GM23338 (cell line): ENCODE data around the gene MRPS22. TPM values are rescaled to one million over a fixed set of nuclear protein-coding genes. Genes with fewer than 3 reads are reported as not detected.

Experiments
- ATAC-seq: fragments of 200-7000 bp; cut with Tn5 transposase; 3 replicates; pipeline ENCODE4 v1.9.1; 2020
- DNase-seq: peaks from one replicate; pipeline ENCODE4 v3.0.0-alpha.2; 2015; ENCODE audit warnings: low spot score
- H2AFZ ChIP-seq: fragments of 200-600 bp; sonication (generic); 2 replicates; pipeline ENCODE4 v1.8.0; 2016; ENCODE audit warnings: antibody characterized with exemption, mild to moderate bottlenecking, moderate library complexity
- H3F3A ChIP-seq: fragments of 200-600 bp; sonication (generic); replicated peaks from 2 replicates; pipeline ENCODE4 v1.8.0; 2017; ENCODE audit warnings: antibody characterized with exemption, mixed run types, low read depth
- H3K27ac ChIP-seq: fragments of 200-600 bp; sonication (generic); 2 replicates; pipeline ENCODE4 v1.6.1; 2016; ENCODE audit warnings: low read depth
- H3K27me3 ChIP-seq: fragments of 200-600 bp; sonication (generic); 2 replicates; pipeline ENCODE4 v1.8.0; 2016; ENCODE audit warnings: mild to moderate bottlenecking, mixed run types, moderate library complexity; ENCODE audit not compliant: insufficient read depth
- H3K36me3 ChIP-seq: fragments of 200-600 bp; sonication (generic); 2 replicates; pipeline ENCODE4 v1.8.0; 2016; ENCODE audit warnings: mild to moderate bottlenecking; ENCODE audit not compliant: insufficient read depth
- H3K4me1 ChIP-seq: fragments of 200-600 bp; sonication (generic); 2 replicates; pipeline ENCODE4 v1.8.0; 2016; ENCODE audit warnings: mild to moderate bottlenecking, moderate library complexity; ENCODE audit not compliant: insufficient read depth
- H3K4me2 ChIP-seq: fragments of 200-600 bp; sonication (generic); 2 replicates; pipeline ENCODE4 v1.7.1; 2017; ENCODE audit warnings: mixed run types
- H3K4me3 ChIP-seq: fragments of 200-600 bp; sonication (generic); 2 replicates; pipeline ENCODE4 v1.6.1; 2016; ENCODE audit warnings: mixed run types
- H3K79me2 ChIP-seq: fragments of 200-600 bp; sonication (generic); replicated peaks from 2 replicates; pipeline ENCODE4 v1.8.0; 2017; ENCODE audit warnings: mild to moderate bottlenecking; ENCODE audit not compliant: insufficient read depth
- H3K9me2 ChIP-seq: fragments of 200-600 bp; sonication (generic); 2 replicates; pipeline ENCODE4 v1.8.0; 2017; ENCODE audit not compliant: insufficient read depth
- H4K20me1 ChIP-seq: fragments of 200-600 bp; sonication (generic); replicated peaks from 2 replicates; pipeline ENCODE4 v1.8.0; 2017; ENCODE audit warnings: mild to moderate bottlenecking; ENCODE audit not compliant: insufficient read depth
- H3K27ac Mint-ChIP-seq: 2 replicates; pipeline ENCODE4 v1.8.0; 2020; ENCODE audit warnings: inconsistent platforms, mild to moderate bottlenecking, moderate library complexity, mixed read lengths
- H3K27me3 Mint-ChIP-seq: 3 replicates; pipeline ENCODE4 v1.8.0; 2022; ENCODE audit warnings: low read depth, mild to moderate bottlenecking, moderate library complexity, mixed read lengths, inconsistent platforms; ENCODE audit not compliant: insufficient read depth, poor library complexity
- H3K36me3 Mint-ChIP-seq: 3 replicates; pipeline ENCODE4 v1.8.0; 2021; ENCODE audit warnings: low read depth, mild to moderate bottlenecking, inconsistent platforms, moderate library complexity, mixed read lengths
- H3K4me1 Mint-ChIP-seq: 3 replicates; pipeline ENCODE4 v1.8.0; 2020; ENCODE audit warnings: mild to moderate bottlenecking, inconsistent platforms, mixed read lengths
- H3K4me3 Mint-ChIP-seq: 3 replicates; pipeline ENCODE4 v1.8.0; 2021; ENCODE audit warnings: moderate library complexity, mild to moderate bottlenecking, inconsistent platforms, mixed read lengths
- H3K9me3 Mint-ChIP-seq: 3 replicates; pipeline ENCODE4 v1.8.0; 2020; ENCODE audit warnings: moderate library complexity, mild to moderate bottlenecking, inconsistent platforms, mixed read lengths
- CREB1 ChIP-seq: fragments of 250-450 bp; sonication (Bioruptor Pico); IDR thresholded peaks from 2 replicates; pipeline ENCODE4 v1.5.0; 2020; ENCODE audit warnings: low read depth, mild to moderate bottlenecking, moderate library complexity
- CTCF ChIP-seq, 2 experiments: fragments of 200-600 bp in 1 of 2; sonication (generic) in 1 of 2; conservative IDR thresholded peaks; 2 replicates each; pipeline versions ENCODE4 v1.5.1 to v1.6.1; 2016 to 2017; ENCODE audit warnings: antibody characterized with exemption in 2 of 2, low read depth in 2 of 2, mild to moderate bottlenecking in 2 of 2, moderate library complexity in 1 of 2
- ETS1 ChIP-seq: IDR thresholded peaks from 2 replicates; pipeline ENCODE4 v1.6.1; 2016; ENCODE audit warnings: antibody characterized with exemption
- EZH2 ChIP-seq: fragments of 200-600 bp; sonication (generic); IDR thresholded peaks from one replicate; pipeline ENCODE4 v1.8.0; 2017; ENCODE audit warnings: antibody characterized with exemption, mild to moderate bottlenecking, low read depth; ENCODE audit not compliant: unreplicated experiment
- EZH2phosphoT487 ChIP-seq: fragments of 200-600 bp; sonication (generic); IDR thresholded peaks from one replicate; pipeline ENCODE4 v1.8.1; 2018; ENCODE audit warnings: antibody characterized with exemption; ENCODE audit not compliant: unreplicated experiment
- JUNB ChIP-seq: IDR thresholded peaks from one replicate; pipeline ENCODE4 v1.6.1; 2016; ENCODE audit warnings: antibody characterized with exemption; ENCODE audit not compliant: unreplicated experiment
- NANOG ChIP-seq: IDR thresholded peaks from 2 replicates; pipeline ENCODE4 v1.6.1; 2016; ENCODE audit warnings: antibody characterized with exemption, borderline replicate concordance
- POLR2AphosphoS5 ChIP-seq: IDR thresholded peaks from 2 replicates; pipeline ENCODE4 v1.6.1; 2016; ENCODE audit warnings: antibody characterized with exemption, low read depth
- STAT1 ChIP-seq: IDR thresholded peaks from one replicate; pipeline ENCODE4 v1.6.1; 2016; ENCODE audit warnings: antibody characterized with exemption; ENCODE audit not compliant: unreplicated experiment
- ZNF114 ChIP-seq: fragments of 250-450 bp; sonication (Bioruptor Pico); IDR thresholded peaks from 2 replicates; pipeline ENCODE4 v1.5.0; 2020; ENCODE audit warnings: mild to moderate bottlenecking, moderate library complexity
- ZNF331 ChIP-seq: fragments of 250-450 bp; sonication (Bioruptor Pico); IDR thresholded peaks from 2 replicates; pipeline ENCODE4 v1.5.0; 2020; ENCODE audit warnings: low read depth, mild to moderate bottlenecking, moderate library complexity
- ZNF462 ChIP-seq: fragments of 250-450 bp; sonication (Bioruptor Pico); IDR thresholded peaks from 2 replicates; pipeline ENCODE4 v1.5.0; 2020; ENCODE audit warnings: mild to moderate bottlenecking, moderate library complexity
- polyA plus RNA-seq: library from polyadenylated mRNA; unstranded; fragments of >200 nt; fragmentation: Nextera tagmentation; extraction: Ambion mirVana; gene quantifications from 2 replicates; pipeline ENCODE4 v1.2.1, GENCODE V29; 2016
- total RNA-seq: library from RNA; depleted of rRNA; stranded (reverse); fragments of >200 nt; shearing (Covaris generic); gene quantifications from 2 replicates; pipeline ENCODE4 v1.2.3, GENCODE V29; 2014
- TF ChIP-seq, protein P1 (sequence below): IDR thresholded peaks from one replicate; pipeline ENCODE4 v1.6.1; 2018; ENCODE audit warnings: antibody characterized with exemption; ENCODE audit not compliant: unreplicated experiment

MRPS22 gene
- total and polyA plus RNA-seq, 2 experiments from 2014 or later, result 58.4 to 65.6 TPM

DNA sequence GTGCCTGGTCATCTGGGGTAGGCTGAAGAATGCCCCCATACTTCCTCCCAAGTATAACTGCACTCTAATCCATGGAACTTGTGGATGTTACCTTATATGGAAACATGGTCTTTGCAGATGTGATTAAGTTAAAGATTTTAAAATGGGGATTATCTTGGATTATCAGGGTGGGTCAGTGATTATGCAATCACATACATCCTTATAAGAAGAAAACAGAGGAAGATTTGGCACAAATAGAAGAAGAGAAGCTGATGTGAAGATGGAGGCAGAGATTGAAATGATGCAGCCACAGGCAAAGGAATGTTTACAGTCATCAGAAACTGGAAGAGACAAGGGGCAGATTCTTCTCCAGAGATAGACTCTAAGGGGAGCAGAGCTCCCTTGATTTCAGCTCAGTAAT, 1.8 kb upstream of the MRPS22 start:
- H3K4me1 ChIP-seq, result peaks cover 4% of the 10 kb centered on the region; the same call in 1 of the 2 replicates
- no peak overlapping the region for H3K4me2 ChIP-seq
- Mint-ChIP-seq H3K36me3 (no peaks in the 10 kb centered on the region; the same call in 2 of the 3 replicates), H3K27ac (no peak overlapping the region), H3K27me3 (no peaks in the 10 kb centered on the region), H3K9me3 (no peaks in the 10 kb centered on the region), H3K4me1 (no peaks in the 10 kb centered on the region), H3K4me3 (no peak overlapping the region)
- H3K36me3 ChIP-seq, result no peaks in the 10 kb centered on the region
- H3F3A ChIP-seq, result no peaks in the 10 kb centered on the region
- H4K20me1 ChIP-seq, result no peaks in the 10 kb centered on the region
- H3K27me3 ChIP-seq, result peaks cover 20% of the 10 kb centered on the region
- H3K27ac ChIP-seq, result no peak overlapping the region
- H2AFZ ChIP-seq, result no peak overlapping the region
- ATAC-seq, result no peak
- peaks cover 11% of the 10 kb centered on the region for H3K9me2 ChIP-seq
- no peak overlapping the region for H3K4me3 ChIP-seq
- H3K79me2 ChIP-seq, result peaks cover 25% of the 10 kb centered on the region
- no peak for DNase-seq
- TF ChIP-seq ETS1 (no peak), STAT1 (no peak), ZNF114 (no peak), CTCF (conservative IDR thresholded peaks at IDR 0.05; ENCODE audit: low read depth in 2 of 2) (no peak), EZH2 (no peak), JUNB (no peak), POLR2AphosphoS5 (no peak), EZH2phosphoT487 (no peak), NANOG (no peak), ZNF462 (CRISPR knock-in tag) (no peak), ZNF331 (CRISPR knock-in tag) (no peak), CREB1 (no peak)
- TF ChIP-seq, protein P1, sequence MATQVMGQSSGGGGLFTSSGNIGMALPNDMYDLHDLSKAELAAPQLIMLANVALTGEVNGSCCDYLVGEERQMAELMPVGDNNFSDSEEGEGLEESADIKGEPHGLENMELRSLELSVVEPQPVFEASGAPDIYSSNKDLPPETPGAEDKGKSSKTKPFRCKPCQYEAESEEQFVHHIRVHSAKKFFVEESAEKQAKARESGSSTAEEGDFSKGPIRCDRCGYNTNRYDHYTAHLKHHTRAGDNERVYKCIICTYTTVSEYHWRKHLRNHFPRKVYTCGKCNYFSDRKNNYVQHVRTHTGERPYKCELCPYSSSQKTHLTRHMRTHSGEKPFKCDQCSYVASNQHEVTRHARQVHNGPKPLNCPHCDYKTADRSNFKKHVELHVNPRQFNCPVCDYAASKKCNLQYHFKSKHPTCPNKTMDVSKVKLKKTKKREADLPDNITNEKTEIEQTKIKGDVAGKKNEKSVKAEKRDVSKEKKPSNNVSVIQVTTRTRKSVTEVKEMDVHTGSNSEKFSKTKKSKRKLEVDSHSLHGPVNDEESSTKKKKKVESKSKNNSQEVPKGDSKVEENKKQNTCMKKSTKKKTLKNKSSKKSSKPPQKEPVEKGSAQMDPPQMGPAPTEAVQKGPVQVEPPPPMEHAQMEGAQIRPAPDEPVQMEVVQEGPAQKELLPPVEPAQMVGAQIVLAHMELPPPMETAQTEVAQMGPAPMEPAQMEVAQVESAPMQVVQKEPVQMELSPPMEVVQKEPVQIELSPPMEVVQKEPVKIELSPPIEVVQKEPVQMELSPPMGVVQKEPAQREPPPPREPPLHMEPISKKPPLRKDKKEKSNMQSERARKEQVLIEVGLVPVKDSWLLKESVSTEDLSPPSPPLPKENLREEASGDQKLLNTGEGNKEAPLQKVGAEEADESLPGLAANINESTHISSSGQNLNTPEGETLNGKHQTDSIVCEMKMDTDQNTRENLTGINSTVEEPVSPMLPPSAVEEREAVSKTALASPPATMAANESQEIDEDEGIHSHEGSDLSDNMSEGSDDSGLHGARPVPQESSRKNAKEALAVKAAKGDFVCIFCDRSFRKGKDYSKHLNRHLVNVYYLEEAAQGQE, result no peak
